ENCODE results near the gene C16orf54. TPM values are rescaled to one million over a fixed set of nuclear protein-coding genes. Genes with fewer than 3 reads are reported as not detected.
A peak's percentile ranks its signal among the peaks of the same experiment; 100 is the strongest.

Gene C16orf54
- total and polyA plus RNA-seq, 9 of the 15 experiments (the other 6 are each of a cell fraction or from before 2014, with no cell fraction given) = 0.09 TPM; not detected in 8

- no peak for TF ChIP-seq ZNF277 (CRISPR knock-in tag; IDR thresholded peaks at IDR 0.05; ENCODE audit: borderline replicate concordance)
- TF ChIP-seq PHB (CRISPR knock-in tag; IDR thresholded peaks at IDR 0.05) = no peak
- no peak; a peak in 1 of 4 replicates for TF ChIP-seq ETV6 (IDR thresholded peaks at IDR 0.05; ENCODE audit: borderline replicate concordance in 1 of 2, low read depth in 2 of 2, low read length in 1 of 2)
- TF ChIP-seq ETV6 (CRISPR knock-in tag; IDR thresholded peaks at IDR 0.05; ENCODE audit: borderline replicate concordance) = 0 out of 2 replicates have a peak, but pooled peaks have one; percentile 25
- TF ChIP-seq, protein P1, sequence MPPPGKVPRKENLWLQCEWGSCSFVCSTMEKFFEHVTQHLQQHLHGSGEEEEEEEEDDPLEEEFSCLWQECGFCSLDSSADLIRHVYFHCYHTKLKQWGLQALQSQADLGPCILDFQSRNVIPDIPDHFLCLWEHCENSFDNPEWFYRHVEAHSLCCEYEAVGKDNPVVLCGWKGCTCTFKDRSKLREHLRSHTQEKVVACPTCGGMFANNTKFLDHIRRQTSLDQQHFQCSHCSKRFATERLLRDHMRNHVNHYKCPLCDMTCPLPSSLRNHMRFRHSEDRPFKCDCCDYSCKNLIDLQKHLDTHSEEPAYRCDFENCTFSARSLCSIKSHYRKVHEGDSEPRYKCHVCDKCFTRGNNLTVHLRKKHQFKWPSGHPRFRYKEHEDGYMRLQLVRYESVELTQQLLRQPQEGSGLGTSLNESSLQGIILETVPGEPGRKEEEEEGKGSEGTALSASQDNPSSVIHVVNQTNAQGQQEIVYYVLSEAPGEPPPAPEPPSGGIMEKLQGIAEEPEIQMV (tag; conservative IDR thresholded peaks at IDR 0.05; ENCODE audit: low read depth) = no peak
- no peak for TF ChIP-seq MED1 (CRISPR knock-in tag; IDR thresholded peaks at IDR 0.05; ENCODE audit: borderline replicate concordance)
- peak; percentile 94 for TF ChIP-seq NFRKB (IDR thresholded peaks at IDR 0.05; ENCODE audit: low read depth)
- TF ChIP-seq, protein P2, sequence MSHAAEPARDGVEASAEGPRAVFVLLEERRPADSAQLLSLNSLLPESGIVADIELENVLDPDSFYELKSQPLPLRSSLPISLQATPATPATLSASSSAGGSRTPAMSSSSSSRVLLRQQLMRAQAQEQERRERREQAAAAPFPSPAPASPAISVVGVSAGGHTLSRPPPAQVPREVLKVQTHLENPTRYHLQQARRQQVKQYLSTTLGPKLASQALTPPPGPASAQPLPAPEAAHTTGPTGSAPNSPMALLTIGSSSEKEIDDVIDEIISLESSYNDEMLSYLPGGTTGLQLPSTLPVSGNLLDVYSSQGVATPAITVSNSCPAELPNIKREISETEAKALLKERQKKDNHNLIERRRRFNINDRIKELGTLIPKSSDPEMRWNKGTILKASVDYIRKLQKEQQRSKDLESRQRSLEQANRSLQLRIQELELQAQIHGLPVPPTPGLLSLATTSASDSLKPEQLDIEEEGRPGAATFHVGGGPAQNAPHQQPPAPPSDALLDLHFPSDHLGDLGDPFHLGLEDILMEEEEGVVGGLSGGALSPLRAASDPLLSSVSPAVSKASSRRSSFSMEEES (CRISPR knock-in tag; IDR thresholded peaks at IDR 0.05) = no peak
- TF ChIP-seq, protein P3, sequence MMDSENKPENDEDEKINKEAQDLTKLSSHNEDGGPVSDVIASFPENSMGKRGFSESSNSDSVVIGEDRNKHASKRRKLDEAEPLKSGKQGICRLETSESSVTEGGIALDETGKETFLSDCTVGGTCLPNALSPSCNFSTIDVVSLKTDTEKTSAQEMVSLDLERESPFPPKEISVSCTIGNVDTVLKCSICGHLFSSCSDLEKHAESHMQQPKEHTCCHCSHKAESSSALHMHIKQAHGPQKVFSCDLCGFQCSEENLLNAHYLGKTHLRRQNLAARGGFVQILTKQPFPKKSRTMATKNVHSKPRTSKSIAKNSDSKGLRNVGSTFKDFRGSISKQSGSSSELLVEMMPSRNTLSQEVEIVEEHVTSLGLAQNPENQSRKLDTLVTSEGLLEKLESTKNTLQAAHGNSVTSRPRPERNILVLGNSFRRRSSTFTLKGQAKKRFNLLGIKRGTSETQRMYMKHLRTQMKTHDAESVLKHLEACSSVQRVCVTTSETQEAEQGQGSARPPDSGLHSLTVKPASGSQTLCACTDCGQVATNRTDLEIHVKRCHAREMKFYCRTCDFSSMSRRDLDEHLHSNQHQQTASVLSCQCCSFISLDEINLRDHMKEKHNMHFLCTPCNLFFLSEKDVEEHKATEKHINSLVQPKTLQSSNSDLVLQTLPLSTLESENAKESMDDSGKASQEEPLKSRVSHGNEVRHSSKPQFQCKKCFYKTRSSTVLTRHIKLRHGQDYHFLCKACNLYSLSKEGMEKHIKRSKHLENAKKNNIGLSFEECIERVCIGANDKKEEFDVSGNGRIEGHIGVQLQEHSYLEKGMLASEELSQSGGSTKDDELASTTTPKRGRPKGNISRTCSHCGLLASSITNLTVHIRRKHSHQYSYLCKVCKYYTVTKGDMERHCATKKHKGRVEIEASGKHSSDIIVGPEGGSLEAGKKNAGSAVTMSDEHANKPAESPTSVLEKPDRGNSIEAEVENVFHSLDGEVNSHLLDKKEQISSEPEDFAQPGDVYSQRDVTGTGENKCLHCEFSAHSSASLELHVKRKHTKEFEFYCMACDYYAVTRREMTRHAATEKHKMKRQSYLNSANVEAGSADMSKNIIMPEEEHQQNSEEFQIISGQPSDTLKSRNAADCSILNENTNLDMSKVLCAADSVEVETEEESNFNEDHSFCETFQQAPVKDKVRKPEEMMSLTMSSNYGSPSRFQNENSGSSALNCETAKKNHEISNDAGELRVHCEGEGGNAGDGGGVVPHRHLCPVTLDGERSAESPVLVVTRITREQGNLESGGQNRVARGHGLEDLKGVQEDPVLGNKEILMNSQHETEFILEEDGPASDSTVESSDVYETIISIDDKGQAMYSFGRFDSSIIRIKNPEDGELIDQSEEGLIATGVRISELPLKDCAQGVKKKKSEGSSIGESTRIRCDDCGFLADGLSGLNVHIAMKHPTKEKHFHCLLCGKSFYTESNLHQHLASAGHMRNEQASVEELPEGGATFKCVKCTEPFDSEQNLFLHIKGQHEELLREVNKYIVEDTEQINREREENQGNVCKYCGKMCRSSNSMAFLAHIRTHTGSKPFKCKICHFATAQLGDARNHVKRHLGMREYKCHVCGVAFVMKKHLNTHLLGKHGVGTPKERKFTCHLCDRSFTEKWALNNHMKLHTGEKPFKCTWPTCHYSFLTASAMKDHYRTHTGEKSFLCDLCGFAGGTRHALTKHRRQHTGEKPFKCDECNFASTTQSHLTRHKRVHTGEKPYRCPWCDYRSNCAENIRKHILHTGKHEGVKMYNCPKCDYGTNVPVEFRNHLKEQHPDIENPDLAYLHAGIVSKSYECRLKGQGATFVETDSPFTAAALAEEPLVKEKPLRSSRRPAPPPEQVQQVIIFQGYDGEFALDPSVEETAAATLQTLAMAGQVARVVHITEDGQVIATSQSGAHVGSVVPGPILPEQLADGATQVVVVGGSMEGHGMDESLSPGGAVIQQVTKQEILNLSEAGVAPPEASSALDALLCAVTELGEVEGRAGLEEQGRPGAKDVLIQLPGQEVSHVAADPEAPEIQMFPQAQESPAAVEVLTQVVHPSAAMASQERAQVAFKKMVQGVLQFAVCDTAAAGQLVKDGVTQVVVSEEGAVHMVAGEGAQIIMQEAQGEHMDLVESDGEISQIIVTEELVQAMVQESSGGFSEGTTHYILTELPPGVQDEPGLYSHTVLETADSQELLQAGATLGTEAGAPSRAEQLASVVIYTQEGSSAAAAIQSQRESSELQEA (IDR thresholded peaks at IDR 0.05; ENCODE audit: low read depth) = peak; percentile 87
- TF ChIP-seq SMC3 (conservative IDR thresholded peaks at IDR 0.05; ENCODE audit: insufficient read depth, low read depth, low read length) = peak; percentile 46; the same call in 1 of the 2 replicates
- 0 out of 2 replicates have a peak, but pooled peaks have one; percentile 44 for TF ChIP-seq ZNF445 (CRISPR knock-in tag; IDR thresholded peaks at IDR 0.05; ENCODE audit: low read depth)
- TF ChIP-seq BRF2 (IDR thresholded peaks at IDR 0.05; ENCODE audit: borderline replicate concordance, insufficient read depth, insufficient read length) = no peak
Observed at GRCh38 chr16:29790183-29790948, 44.6 kb upstream of the C16orf54 start, which contains the start of gene KIF22 (continued).
